SK-N-SH (cell line): ENCODE results near the gene HLA-DQB1. TPM values are rescaled to one million over a fixed set of nuclear protein-coding genes. Genes with fewer than 3 reads are reported as not detected.

Experiments
- CTCF ChIA-PET: fragments of 300-600, 350-600 bp; formaldehyde crosslinking; extraction: SDS; loops from one replicate; lab custom pipeline; 2021; lab: Yijun Ruan, JAX
- POLR2A ChIA-PET: fragments of 350-600 bp; sonication (Branson Sonifier 250); formaldehyde crosslinking; extraction: SDS; loops from one replicate; lab custom pipeline; 2020; ENCODE audit warnings: antibody characterized with exemption, inconsistent platforms; lab: Yijun Ruan, JAX
- DNase-seq: peaks from one replicate; pipeline ENCODE4 v3.0.0; 2012
- H2AFZ ChIP-seq: fragments of 200-600 bp; sonication (generic); 2 replicates; pipeline ENCODE4 v1.8.1; 2016; ENCODE audit warnings: antibody characterized with exemption, mild to moderate bottlenecking, low read depth
- H3F3A ChIP-seq: fragments of 200-600 bp; sonication (generic); replicated peaks from 2 replicates; pipeline ENCODE3; 2016; ENCODE audit warnings: antibody characterized with exemption, mild to moderate bottlenecking; ENCODE audit not compliant: insufficient read depth
- H3K27ac ChIP-seq, 2 experiments: fragments of 200-500 bp in 1 of 2; fragments of 200-600 bp in 1 of 2; sonication (Bioruptor generic) in 1 of 2; sonication (generic), shearing (Covaris generic) in 1 of 2; 2 replicates each; pipeline versions ENCODE4 v1.5.1 to v1.6.1; 2014 to 2016; ENCODE audit warnings: low read depth in 2 of 2, inconsistent platforms in 1 of 2, low read length in 1 of 2, mild to moderate bottlenecking in 1 of 2, mixed read lengths in 1 of 2
- H3K27me3 ChIP-seq: fragments of 200-600 bp; sonication (generic), shearing (Covaris generic); 2 replicates; pipeline ENCODE4 v1.6.1; 2016; ENCODE audit warnings: mixed run types; ENCODE audit not compliant: insufficient read depth
- H3K36me3 ChIP-seq, 2 experiments: fragments of 200-500 bp in 1 of 2; fragments of 200-600 bp in 1 of 2; sonication (Bioruptor generic) in 1 of 2; sonication (generic) in 1 of 2; replicated peaks in 1 of 2; 2 replicates each; pipeline versions ENCODE3 to v1.5.1; 2014 to 2016; ENCODE audit warnings: low read length in 1 of 2, mild to moderate bottlenecking in 1 of 2; ENCODE audit not compliant: insufficient read depth in 2 of 2, control insufficient read depth in 1 of 2
- H3K4me1 ChIP-seq, 2 experiments: fragments of 200-500 bp in 1 of 2; fragments of 200-600 bp in 1 of 2; sonication (Bioruptor generic) in 1 of 2; sonication (generic), shearing (Covaris generic) in 1 of 2; 2 replicates each; pipeline versions ENCODE4 v1.5.1 to v1.6.1; 2014 to 2016; ENCODE audit warnings: low read depth in 1 of 2, low read length in 1 of 2, mixed run types in 1 of 2; ENCODE audit not compliant: insufficient read depth in 2 of 2, control insufficient read depth in 1 of 2
- H3K4me2 ChIP-seq: fragments of 200-600 bp; sonication (generic), shearing (Covaris generic); 2 replicates; pipeline ENCODE4 v1.6.1; 2017; ENCODE audit warnings: mixed run types
- H3K4me3 ChIP-seq, 2 experiments: fragments of 200-500 bp in 1 of 2; fragments of 200-600 bp in 1 of 2; sonication (Bioruptor generic) in 1 of 2; sonication (generic), shearing (Covaris generic) in 1 of 2; 2 replicates each; pipeline versions ENCODE4 v1.5.1 to v1.8.1; 2014 to 2016; ENCODE audit warnings: low read depth in 2 of 2, inconsistent platforms in 1 of 2, low read length in 1 of 2, mild to moderate bottlenecking in 1 of 2, mixed read lengths in 1 of 2, moderate library complexity in 1 of 2
- H3K79me2 ChIP-seq: fragments of 200-600 bp; sonication (generic); 2 replicates; pipeline ENCODE4 v1.8.1; 2017; ENCODE audit warnings: mild to moderate bottlenecking; ENCODE audit not compliant: insufficient read depth
- H3K9ac ChIP-seq: fragments of 200-600 bp; sonication (generic); 2 replicates; pipeline ENCODE4 v1.6.1; 2017; ENCODE audit warnings: mixed run types
- H3K9me2 ChIP-seq: fragments of 200-600 bp; sonication (generic); 2 replicates; pipeline ENCODE4 v1.6.1; 2017; ENCODE audit warnings: mixed run types
- H3K9me3 ChIP-seq: fragments of 200-600 bp; sonication (generic); 2 replicates; pipeline ENCODE4 v1.6.1; 2017; ENCODE audit warnings: mixed run types, mild to moderate bottlenecking, moderate library complexity
- H4K20me1 ChIP-seq: fragments of 200-600 bp; sonication (generic); 2 replicates; pipeline ENCODE4 v1.6.1; 2017; ENCODE audit warnings: mild to moderate bottlenecking, mixed run types; ENCODE audit not compliant: insufficient read depth
- CHD2 ChIP-seq: fragments of 150-350 bp; IDR thresholded peaks from 2 replicates; pipeline ENCODE4 v1.6.1; 2018; ENCODE audit warnings: low read length; ENCODE audit not compliant: partially characterized antibody
- CTCF ChIP-seq: fragments of 200-600 bp; sonication (generic); IDR thresholded peaks from 2 replicates; pipeline ENCODE4 v1.6.1; 2017; ENCODE audit warnings: antibody characterized with exemption, mild to moderate bottlenecking, moderate library complexity
- ELF1 ChIP-seq: IDR thresholded peaks from 2 replicates; pipeline ENCODE4 v1.4.0; 2012
- FOXJ3 ChIP-seq: sonication (generic); formaldehyde crosslinking; IDR thresholded peaks from 2 replicates; pipeline ENCODE4 v1.5.1; 2020; ENCODE audit warnings: mild to moderate bottlenecking, missing genetic modification reagents
- FOXM1 ChIP-seq: IDR thresholded peaks from 2 replicates; pipeline ENCODE4 v1.4.0; 2012; ENCODE audit warnings: low read depth, mild to moderate bottlenecking
- GABPA ChIP-seq: IDR thresholded peaks from 2 replicates; pipeline ENCODE4 v1.4.0; 2012; ENCODE audit warnings: low read depth, mild to moderate bottlenecking
- GATA2 ChIP-seq: sonication (generic); formaldehyde crosslinking; IDR thresholded peaks from 2 replicates; pipeline ENCODE4 v1.5.0; 2020; ENCODE audit warnings: mild to moderate bottlenecking, missing genetic modification reagents
- MAX ChIP-seq: IDR thresholded peaks from 2 replicates; pipeline ENCODE4 v1.4.0; 2012; ENCODE audit warnings: low read depth
- MEF2A ChIP-seq: IDR thresholded peaks from 2 replicates; pipeline ENCODE4 v1.4.0; 2012; ENCODE audit warnings: low read depth, borderline replicate concordance
- MXI1 ChIP-seq: IDR thresholded peaks from 2 replicates; pipeline ENCODE4 v1.6.1; 2012; ENCODE audit warnings: mild to moderate bottlenecking, low read depth, low read length, improper control_type of control experiment
- NRF1 ChIP-seq: IDR thresholded peaks from 2 replicates; pipeline ENCODE4 v1.6.1; 2012; ENCODE audit warnings: low read depth, mild to moderate bottlenecking, low read length
- RAD21 ChIP-seq: IDR thresholded peaks from 2 replicates; pipeline ENCODE4 v1.6.1; 2012; ENCODE audit warnings: mild to moderate bottlenecking, low read length
- RXRA ChIP-seq: IDR thresholded peaks from 2 replicates; pipeline ENCODE4 v1.4.0; 2012; ENCODE audit warnings: low read depth, mild to moderate bottlenecking, borderline replicate concordance
- SIN3A ChIP-seq: IDR thresholded peaks from 2 replicates; pipeline ENCODE4 v1.6.1; 2012; ENCODE audit warnings: low read depth, mild to moderate bottlenecking, low read length, moderate library complexity, borderline replicate concordance
- SMC3 ChIP-seq: IDR thresholded peaks from 2 replicates; pipeline ENCODE4 v1.6.1; 2012; ENCODE audit warnings: low read depth, low read length, improper control_type of control experiment
- TAF1 ChIP-seq: IDR thresholded peaks from 2 replicates; pipeline ENCODE4 v1.6.1; 2012; ENCODE audit warnings: low read depth, mild to moderate bottlenecking, low read length, moderate library complexity, borderline replicate concordance
- TCF12 ChIP-seq: IDR thresholded peaks from 2 replicates; pipeline ENCODE4 v1.4.0; 2012
- TEAD4 ChIP-seq: IDR thresholded peaks from 2 replicates; pipeline ENCODE4 v1.4.0; 2012; ENCODE audit warnings: mild to moderate bottlenecking, borderline replicate concordance; ENCODE audit not compliant: insufficient read depth
- ZBTB33 ChIP-seq: IDR thresholded peaks from 2 replicates; pipeline ENCODE4 v1.4.0; 2012; ENCODE audit warnings: low read depth, borderline replicate concordance
- WGBS: methylation state at CpG from one replicate; pipeline ENCODE4 v1.1.6; 2017; ENCODE audit warnings: low lambda C conversion rate; 5-methylcytosine and 5-hydroxymethylcytosine counted together
- polyA plus RNA-seq, 3 experiments: library from polyadenylated mRNA; depleted of rRNA; stranded (reverse); fragments of >200 nt; gene quantifications; 2 replicates each; pipeline ENCODE4 v1.2.3, GENCODE V29; 2012

The HLA-DQB1 gene
- polyA plus RNA-seq, 1 of the 3 experiments (the other 2 are of a cell fraction), result not detected

GRCh38 chr6:32655203-32655710 is 11.2 kb downstream of the HLA-DQB1 start:
- Histone ChIP-seq H3K79me2 (no peaks in the 10 kb centered on the region), H4K20me1 (no peaks in the 10 kb centered on the region), H3K4me2 (no peak overlapping the region), H3K9me2 (no peaks in the 10 kb centered on the region), H3K27ac (no peak overlapping the region), H3K9ac (no peak overlapping the region), H3K36me3 (no peaks in the 10 kb centered on the region), H3K4me1 (no peaks in the 10 kb centered on the region), H2AFZ (no peak overlapping the region), H3K9me3 (no peaks in the 10 kb centered on the region), H3K4me3 (no peak overlapping the region), H3F3A (no peaks in the 10 kb centered on the region), H3K27me3 (no peaks in the 10 kb centered on the region)
- ChIA-PET POLR2A (no interaction called here), CTCF (no interaction called here)
- no peak for DNase-seq
- WGBS, result 0% methylated on average over 2 of the region's 2 CpGs
- TF ChIP-seq CTCF, result no peak
- TF ChIP-seq SIN3A, result no peak
- TF ChIP-seq ZBTB33, result no peak
- TF ChIP-seq FOXM1, result no peak
- TF ChIP-seq MXI1, result no peak

- H3K4me3 ChIP-seq, result no peak overlapping the region
- no peak for TF ChIP-seq TEAD4
- TF ChIP-seq GATA2 (CRISPR knock-in tag), result no peak
- TF ChIP-seq TCF12, result no peak
- TF ChIP-seq MEF2A, result no peak
- TF ChIP-seq RAD21, result no peak
- TF ChIP-seq SIN3A, result no peak
- no peak for TF ChIP-seq ZBTB33
- no peak for TF ChIP-seq MAX
- no peak for TF ChIP-seq ELF1
- TF ChIP-seq CHD2, result no peak
- TF ChIP-seq NRF1, result no peak
- no peak for TF ChIP-seq TAF1
- TF ChIP-seq FOXJ3 (CRISPR knock-in tag), result no peak
- no peak for TF ChIP-seq RXRA
- TF ChIP-seq CTCF, result no peak
- no peak for TF ChIP-seq GABPA
- no peak for TF ChIP-seq SMC3
- TF ChIP-seq, all 33 proteins: peak for 0
- H3K36me3 ChIP-seq, result no peaks in the 10 kb centered on the region
- H3K27ac ChIP-seq, result no peak overlapping the region
- no peaks in the 10 kb centered on the region for H3F3A ChIP-seq
- POLR2A ChIA-PET, result no interaction called here
- H3K9me3 ChIP-seq, result no peaks in the 10 kb centered on the region
- no peaks in the 10 kb centered on the region for H3K4me1 ChIP-seq
- H3K9ac ChIP-seq, result no peak overlapping the region
- CTCF ChIA-PET, result no interaction called here
- DNase-seq, result no peak
- H3K9me2 ChIP-seq, result no peaks in the 10 kb centered on the region
- WGBS, result under 1% methylated on average over 6 of the region's 6 CpGs
- no peaks in the 10 kb centered on the region for H3K27me3 ChIP-seq
- H4K20me1 ChIP-seq, result no peaks in the 10 kb centered on the region
- H2AFZ ChIP-seq, result no peak overlapping the region
- no peak overlapping the region for H3K4me2 ChIP-seq
- H3K79me2 ChIP-seq, result no peaks in the 10 kb centered on the region
Observed at GRCh38 chr6:32645047-32645703, 21.3 kb downstream of the HLA-DQB1 start.
